Activated naive CD8-positive, alpha-beta T cell treated with anti-CD3 and anti-CD28 coated beads, Interleukin-2, amount 10 ng/mL, durations not matched to agents 7 days and 5 days (primary cell): Measurements from ENCODE around the gene PARP8. TPM values are rescaled to one million over a fixed set of nuclear protein-coding genes. Genes with fewer than 3 reads are reported as not detected.
"Not testable (repeated sequence)": the region's sequence is repeated elsewhere in the genome, so short reads cannot be mapped to it uniquely, and the experiment has no call there.

Experiments
- ATAC-seq: fragments of 150-1000 bp; cut with Tn5 transposase; one replicate; pipeline ENCODE4 v1.10.0; 2021; ENCODE audit warnings: low read depth, moderate library complexity
- POLR2A ChIA-PET: fragments of 350-600 bp; sonication (Branson Sonifier 250); formaldehyde crosslinking; loops from one replicate; lab custom pipeline; 2021; ENCODE audit warnings: antibody characterized with exemption; lab: Charles Lee
- DNase-seq: peaks from one replicate; pipeline ENCODE4 v3.0.0; 2021
- H3K27ac Mint-ChIP-seq: one replicate; pipeline ENCODE4 v1.8.0; 2022; ENCODE audit warnings: mild to moderate bottlenecking, mixed read lengths
- H3K27me3 Mint-ChIP-seq: one replicate; pipeline ENCODE4 v1.8.0; 2022; ENCODE audit warnings: mild to moderate bottlenecking, moderate library complexity, mixed read lengths
- H3K36me3 Mint-ChIP-seq: one replicate; pipeline ENCODE4 v1.8.0; 2021; ENCODE audit warnings: mild to moderate bottlenecking, mixed read lengths
- H3K4me1 Mint-ChIP-seq: one replicate; pipeline ENCODE4 v1.8.0; 2021; ENCODE audit warnings: mixed read lengths
- H3K4me3 Mint-ChIP-seq: one replicate; pipeline ENCODE4 v1.8.0; 2022; ENCODE audit warnings: mild to moderate bottlenecking, moderate library complexity, mixed read lengths
- H3K9me3 Mint-ChIP-seq: one replicate; pipeline ENCODE4 v1.8.0; 2021; ENCODE audit warnings: mixed read lengths
- total RNA-seq, 2 experiments: library from RNA; stranded (reverse); gene quantifications; one replicate each; pipeline ENCODE4 v1.2.3, GENCODE V29; 2021

PARP8 gene
- total RNA-seq, 2 experiments from 2014 or later, result 159 to 178 TPM

- H3K4me1 Mint-ChIP-seq, result peaks cover 28% of the 10 kb centered on the region
- H3K27ac Mint-ChIP-seq, H3K9me3 Mint-ChIP-seq, H3K4me3 Mint-ChIP-seq, H3K27me3 Mint-ChIP-seq, ATAC-seq, POLR2A ChIA-PET, DNase-seq: not testable (repeated sequence)
- H3K36me3 Mint-ChIP-seq, result peaks cover 36% of the 10 kb centered on the region
These were observed 28.2 kb downstream of the PARP8 start for GRCh38 chr5:50694626-50695025.

GRCh38 chr5:50697739-50698138, 31.3 kb downstream of the PARP8 start:
- no peaks in the 10 kb centered on the region for H3K27me3 Mint-ChIP-seq
- POLR2A ChIA-PET, result no interaction called here
- H3K36me3 Mint-ChIP-seq, result peaks cover 51% of the 10 kb centered on the region
- H3K27ac Mint-ChIP-seq, result no peak overlapping the region
- ATAC-seq (no peak), DNase-seq (no peak)
- peaks cover 3% of the 10 kb centered on the region for H3K9me3 Mint-ChIP-seq
- H3K4me3 Mint-ChIP-seq, result no peak overlapping the region
- peaks cover 39% of the 10 kb centered on the region for H3K4me1 Mint-ChIP-seq

GRCh38 chr5:50699737-50700136, 33.3 kb downstream of the PARP8 start:
- Mint-ChIP-seq H3K27me3 (no peaks in the 10 kb centered on the region), H3K27ac (no peak overlapping the region), H3K4me3 (no peak overlapping the region), H3K4me1 (peaks cover 39% of the 10 kb centered on the region), H3K36me3 (peaks cover 65% of the 10 kb centered on the region), H3K9me3 (peaks cover 3% of the 10 kb centered on the region)
- ATAC-seq, result no peak
- POLR2A ChIA-PET, result interaction anchor here (0.9 kb wide), 1 partner anchor 11 kb away, joined by 3 read pairs; no protein-coding TSS in a partner anchor
- no peak for DNase-seq

- POLR2A ChIA-PET, result no interaction called here
- Mint-ChIP-seq H3K4me3 (no peak overlapping the region), H3K4me1 (peaks cover 37% of the 10 kb centered on the region)
These were observed 34.3 kb downstream of the PARP8 start for GRCh38 chr5:50700706-50701105.

GRCh38 chr5:50702615-50703366, 36.4 kb downstream of the PARP8 start:
- H3K36me3 Mint-ChIP-seq, result peaks cover 58% of the 10 kb centered on the region
- DNase-seq (no peak), ATAC-seq (no peak)
- H3K27me3 Mint-ChIP-seq, result no peaks in the 10 kb centered on the region
- POLR2A ChIA-PET, result no interaction called here
- peak overlapping the region; percentile 77 for H3K27ac Mint-ChIP-seq
- H3K4me3 Mint-ChIP-seq, result peak overlapping the region; percentile 60
- peaks cover 6% of the 10 kb centered on the region for H3K9me3 Mint-ChIP-seq
- peaks cover 35% of the 10 kb centered on the region for H3K4me1 Mint-ChIP-seq

More at GRCh38 chr5:50700706-50701105, 34.3 kb downstream of the PARP8 start:
- Mint-ChIP-seq H3K36me3 (peaks cover 64% of the 10 kb centered on the region), H3K27ac (no peak overlapping the region), H3K27me3 (no peaks in the 10 kb centered on the region), H3K9me3 (peaks cover 4% of the 10 kb centered on the region)
- DNase-seq (no peak), ATAC-seq (no peak)

GRCh38 chr5:50703367-50703666, 36.9 kb downstream of the PARP8 start:
- H3K36me3 Mint-ChIP-seq, result peaks cover 55% of the 10 kb centered on the region

GRCh38 chr5:50704730-50705129, 38.3 kb downstream of the PARP8 start:
- ATAC-seq (no peak), DNase-seq (no peak)
- peaks cover 43% of the 10 kb centered on the region for H3K36me3 Mint-ChIP-seq
- POLR2A ChIA-PET, result no interaction called here
- H3K4me3 Mint-ChIP-seq, result no peak overlapping the region
- no peak overlapping the region for H3K27ac Mint-ChIP-seq
- no peaks in the 10 kb centered on the region for H3K27me3 Mint-ChIP-seq
- peaks cover 37% of the 10 kb centered on the region for H3K4me1 Mint-ChIP-seq
- H3K9me3 Mint-ChIP-seq, result peaks cover 6% of the 10 kb centered on the region

More at GRCh38 chr5:50703367-50703666, 36.9 kb downstream of the PARP8 start:
- no peak overlapping the region for H3K27ac Mint-ChIP-seq
- POLR2A ChIA-PET, result no interaction called here
- no peaks in the 10 kb centered on the region for H3K27me3 Mint-ChIP-seq
- H3K9me3 Mint-ChIP-seq, result peaks cover 6% of the 10 kb centered on the region
- H3K4me3 Mint-ChIP-seq, result no peak overlapping the region
- no peak for DNase-seq
- no peak for ATAC-seq
- H3K4me1 Mint-ChIP-seq, result peaks cover 33% of the 10 kb centered on the region

- Mint-ChIP-seq H3K27me3 (no peaks in the 10 kb centered on the region), H3K27ac (peak overlapping the region; percentile 55), H3K4me3 (peak overlapping the region; percentile 52), H3K36me3 (peaks cover 17% of the 10 kb centered on the region), H3K4me1 (peaks cover 44% of the 10 kb centered on the region), H3K9me3 (peaks cover 2% of the 10 kb centered on the region)
- DNase-seq, result no peak
- POLR2A ChIA-PET, result no interaction called here
- ATAC-seq, result no peak
These were observed 43.0 kb downstream of the PARP8 start for GRCh38 chr5:50709471-50709870.

- H3K9me3 Mint-ChIP-seq, result peaks cover under 1% of the 10 kb centered on the region
- H3K27ac Mint-ChIP-seq, result peak overlapping the region; percentile 87
- H3K4me3 Mint-ChIP-seq, result peak overlapping the region; percentile 81
- H3K4me1 Mint-ChIP-seq, result peaks cover 51% of the 10 kb centered on the region
- no peak for DNase-seq
- POLR2A ChIA-PET, result interaction anchor here (1.0 to 1.7 kb wide), 4 partner anchors 11 to 45 kb away, joined by 3 to 8 read pairs (median 3); partner anchors contain the start of gene PARP8
- H3K27me3 Mint-ChIP-seq, result no peaks in the 10 kb centered on the region
- ATAC-seq, result peak; percentile 7
- peaks cover 20% of the 10 kb centered on the region for H3K36me3 Mint-ChIP-seq
These were observed 44.4 kb downstream of the PARP8 start for GRCh38 chr5:50710838-50711237.

GRCh38 chr5:50711280-50711679, 44.8 kb downstream of the PARP8 start:
- POLR2A ChIA-PET, result interaction anchor here (1.0 to 1.7 kb wide), 4 partner anchors 11 to 45 kb away, joined by 3 to 8 read pairs (median 3); partner anchors contain the start of gene PARP8

GRCh38 chr5:50712479-50712878, 46.0 kb downstream of the PARP8 start:
- peak overlapping the region; percentile 59 for H3K4me3 Mint-ChIP-seq
- POLR2A ChIA-PET, result interaction anchor here (0.6 kb wide), 1 partner anchor 24 kb away, joined by 3 read pairs; no protein-coding TSS in a partner anchor
- peaks cover 3% of the 10 kb centered on the region for H3K9me3 Mint-ChIP-seq
- no peaks in the 10 kb centered on the region for H3K27me3 Mint-ChIP-seq
- peak overlapping the region; percentile 85 for H3K27ac Mint-ChIP-seq
- DNase-seq (no peak), ATAC-seq (no peak)
- H3K4me1 Mint-ChIP-seq, result peaks cover 60% of the 10 kb centered on the region
- H3K36me3 Mint-ChIP-seq, result peaks cover 27% of the 10 kb centered on the region

More at GRCh38 chr5:50711280-50711679, 44.8 kb downstream of the PARP8 start:
- peak; percentile 98 for ATAC-seq
- peak; percentile 39 for DNase-seq
- peaks cover 23% of the 10 kb centered on the region for H3K36me3 Mint-ChIP-seq
- peak overlapping the region; percentile 81 for H3K4me3 Mint-ChIP-seq
- H3K4me1 Mint-ChIP-seq, result peaks cover 52% of the 10 kb centered on the region
- no peaks in the 10 kb centered on the region for H3K9me3 Mint-ChIP-seq
- H3K27ac Mint-ChIP-seq, result peak overlapping the region; percentile 87
- no peaks in the 10 kb centered on the region for H3K27me3 Mint-ChIP-seq

- Mint-ChIP-seq H3K27ac (peak overlapping the region; percentile 26), H3K9me3 (peaks cover 3% of the 10 kb centered on the region), H3K36me3 (peaks cover 41% of the 10 kb centered on the region), H3K4me1 (peaks cover 68% of the 10 kb centered on the region), H3K4me3 (peak overlapping the region; percentile 31), H3K27me3 (no peaks in the 10 kb centered on the region)
- no peak for ATAC-seq
- DNase-seq, result no peak
- POLR2A ChIA-PET, result no interaction called here
These were observed 48.6 kb downstream of the PARP8 start for GRCh38 chr5:50715001-50715400.

GRCh38 chr5:50716134-50716533, 49.7 kb downstream of the PARP8 start:
- H3K27me3 Mint-ChIP-seq, result no peaks in the 10 kb centered on the region
- POLR2A ChIA-PET, result no interaction called here

GRCh38 chr5:50717651-50718050, 51.2 kb downstream of the PARP8 start:
- Mint-ChIP-seq H3K4me1 (peaks cover 56% of the 10 kb centered on the region), H3K27ac (peak overlapping the region; percentile 4), H3K9me3 (peaks cover 3% of the 10 kb centered on the region), H3K4me3 (no peak overlapping the region), H3K36me3 (peaks cover 46% of the 10 kb centered on the region), H3K27me3 (no peaks in the 10 kb centered on the region)
- DNase-seq (no peak), ATAC-seq (no peak)
- POLR2A ChIA-PET, result no interaction called here

More at GRCh38 chr5:50716134-50716533, 49.7 kb downstream of the PARP8 start:
- no peak for ATAC-seq
- Mint-ChIP-seq H3K36me3 (peaks cover 48% of the 10 kb centered on the region), H3K4me1 (peaks cover 64% of the 10 kb centered on the region), H3K27ac (no peak overlapping the region), H3K9me3 (peaks cover 3% of the 10 kb centered on the region), H3K4me3 (no peak overlapping the region)
- DNase-seq, result no peak
